GM08714 (cell line): ENCODE measurements around the gene FOXD3.

Source experiments
- H3K4me3 ChIP-seq: fragments of 200-500 bp; sonication (Bioruptor generic); 2 replicates; pipeline ENCODE4 v1.5.1; 2014; ENCODE audit warnings: mild to moderate bottlenecking, low read length, inconsistent platforms
- ZNF274 ChIP-seq: IDR thresholded peaks from 2 replicates; pipeline ENCODE4 v1.6.1; 2012; ENCODE audit warnings: mild to moderate bottlenecking, low read depth, low read length

Gene FOXD3

DNA sequence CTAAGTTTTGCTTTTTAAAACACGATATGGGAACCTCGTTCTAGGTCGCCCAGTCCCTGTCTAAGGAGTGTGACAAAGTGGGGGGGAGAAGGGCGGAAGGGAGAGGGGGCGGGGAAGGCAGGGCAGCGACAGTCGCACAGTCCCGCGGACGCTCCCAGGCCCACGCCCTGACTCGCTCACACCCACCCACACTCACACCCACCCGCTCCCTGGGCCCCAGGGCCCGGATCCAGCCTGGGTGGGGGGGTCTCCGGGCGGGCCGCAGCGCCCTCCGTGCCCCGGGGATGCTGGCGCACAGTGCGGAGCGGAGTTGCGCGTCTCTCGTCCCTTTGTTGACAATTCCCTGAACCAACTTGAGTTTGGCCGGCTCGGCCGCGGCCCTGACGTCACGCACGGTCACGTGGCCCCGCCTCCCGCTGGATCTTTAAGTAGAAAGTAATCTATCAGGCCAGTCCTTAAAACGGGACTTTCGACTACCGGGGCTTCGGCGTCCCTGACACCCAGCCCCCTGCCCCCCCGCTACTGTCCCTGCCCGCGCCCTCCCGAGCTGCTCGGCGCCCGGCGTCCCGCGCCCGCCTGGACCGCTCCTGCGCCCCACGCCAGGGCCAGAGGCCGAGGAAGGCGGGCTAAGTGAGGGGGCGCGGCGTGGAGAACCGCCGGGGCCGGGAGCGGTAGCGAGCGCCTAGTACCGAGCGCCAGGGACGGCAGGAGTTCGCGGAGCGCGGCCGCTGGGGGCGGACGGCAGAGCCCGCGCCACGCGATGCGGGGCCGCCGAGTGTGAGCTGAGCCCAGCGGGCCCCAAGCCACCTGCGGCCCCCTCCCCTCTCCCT, at the start of gene FOXD3:
FOXD3 (plus strand) TSS at position 454 of the 830 bp plus-strand sequence. CDS start 492 bp downstream, outside the sequence.
- H3K4me3 ChIP-seq: peak within 1 kb of the TSS; percentile 73

DNA sequence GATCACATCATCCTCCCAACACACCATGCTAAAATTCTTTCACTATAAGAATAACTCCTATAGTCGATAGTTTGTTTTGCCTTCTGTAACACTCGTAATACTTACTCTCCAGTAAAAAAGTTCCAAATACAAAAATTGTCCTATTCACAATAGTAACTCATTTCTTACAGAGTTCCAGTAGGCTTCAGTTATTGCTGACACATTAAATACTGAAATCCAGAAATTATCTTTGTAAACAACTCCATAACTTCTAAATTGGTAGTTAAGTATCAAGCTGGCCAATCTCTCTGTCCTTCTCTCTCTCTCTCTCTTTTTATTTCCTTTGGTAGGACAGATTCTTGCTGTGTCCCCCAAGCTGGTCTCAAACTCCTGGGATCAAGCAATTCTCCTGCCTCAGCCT, 49.6 kb upstream of the FOXD3 start:
- no peak for TF ChIP-seq ZNF274
- no peak overlapping the region for H3K4me3 ChIP-seq

More for the DNA sequence above, at the start of gene FOXD3:
- no peak for TF ChIP-seq ZNF274

DNA sequence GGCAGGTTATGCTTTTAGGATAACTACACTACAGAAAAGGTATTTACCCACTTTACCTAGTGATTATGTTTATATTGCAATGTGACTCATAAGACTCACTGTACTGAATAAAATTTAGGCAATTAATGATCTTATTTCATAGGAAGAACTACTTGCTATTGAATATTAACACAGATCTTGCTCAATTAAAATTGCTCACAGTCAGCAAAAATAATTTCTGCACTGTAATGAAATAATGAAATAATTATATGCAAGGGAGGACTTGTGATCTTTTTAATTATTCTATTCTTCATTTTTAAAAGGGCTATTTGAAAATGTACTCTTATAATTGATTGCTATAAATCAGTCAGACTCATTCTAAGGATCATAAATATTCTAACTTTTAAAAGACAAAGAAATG, 48.0 kb upstream of the FOXD3 start:
- no peak overlapping the region for H3K4me3 ChIP-seq
- no peak for TF ChIP-seq ZNF274

DNA sequence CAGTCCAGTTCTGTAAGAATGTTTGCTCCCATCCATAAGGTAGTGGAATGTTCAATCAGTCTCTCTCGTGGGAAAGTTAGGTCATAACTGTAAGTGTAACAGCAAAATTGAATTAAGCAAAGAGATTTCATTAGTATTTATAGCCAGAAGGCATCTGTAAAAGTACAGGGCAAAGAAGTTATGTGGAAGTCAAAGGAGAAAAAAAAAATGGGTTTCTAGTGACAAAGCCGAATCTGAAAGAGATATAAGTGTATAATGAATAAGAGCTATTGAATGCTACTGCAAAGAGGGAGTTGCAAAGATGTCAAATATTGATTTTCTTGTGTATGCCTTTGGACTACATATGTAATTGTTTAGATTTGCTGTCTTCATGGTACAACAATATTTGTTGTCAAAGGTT, 47.4 kb upstream of the FOXD3 start:
- H3K4me3 ChIP-seq: no peak overlapping the region

DNA sequence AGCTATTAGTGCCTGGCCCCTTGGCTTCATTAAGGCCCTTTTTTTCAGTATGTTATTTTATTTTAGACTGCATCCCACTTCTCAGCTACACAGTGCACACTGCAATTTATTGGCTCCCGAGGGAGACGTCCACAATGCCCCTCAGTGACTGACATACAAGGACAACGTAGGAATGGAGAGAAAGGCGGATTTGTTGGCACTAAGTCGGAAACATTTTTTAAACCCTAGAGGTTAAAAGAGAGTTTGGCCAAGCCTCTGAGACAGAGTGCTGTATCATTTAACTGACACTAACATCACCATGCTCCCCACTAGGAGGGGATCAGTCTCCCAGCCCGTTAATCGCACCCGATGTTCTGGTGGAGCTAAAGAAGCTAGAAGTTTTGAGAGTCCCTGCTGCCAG, 45.7 kb upstream of the FOXD3 start:
- TF ChIP-seq ZNF274: no peak

More for the DNA sequence above, 47.4 kb upstream of the FOXD3 start:
- TF ChIP-seq ZNF274: no peak

DNA sequence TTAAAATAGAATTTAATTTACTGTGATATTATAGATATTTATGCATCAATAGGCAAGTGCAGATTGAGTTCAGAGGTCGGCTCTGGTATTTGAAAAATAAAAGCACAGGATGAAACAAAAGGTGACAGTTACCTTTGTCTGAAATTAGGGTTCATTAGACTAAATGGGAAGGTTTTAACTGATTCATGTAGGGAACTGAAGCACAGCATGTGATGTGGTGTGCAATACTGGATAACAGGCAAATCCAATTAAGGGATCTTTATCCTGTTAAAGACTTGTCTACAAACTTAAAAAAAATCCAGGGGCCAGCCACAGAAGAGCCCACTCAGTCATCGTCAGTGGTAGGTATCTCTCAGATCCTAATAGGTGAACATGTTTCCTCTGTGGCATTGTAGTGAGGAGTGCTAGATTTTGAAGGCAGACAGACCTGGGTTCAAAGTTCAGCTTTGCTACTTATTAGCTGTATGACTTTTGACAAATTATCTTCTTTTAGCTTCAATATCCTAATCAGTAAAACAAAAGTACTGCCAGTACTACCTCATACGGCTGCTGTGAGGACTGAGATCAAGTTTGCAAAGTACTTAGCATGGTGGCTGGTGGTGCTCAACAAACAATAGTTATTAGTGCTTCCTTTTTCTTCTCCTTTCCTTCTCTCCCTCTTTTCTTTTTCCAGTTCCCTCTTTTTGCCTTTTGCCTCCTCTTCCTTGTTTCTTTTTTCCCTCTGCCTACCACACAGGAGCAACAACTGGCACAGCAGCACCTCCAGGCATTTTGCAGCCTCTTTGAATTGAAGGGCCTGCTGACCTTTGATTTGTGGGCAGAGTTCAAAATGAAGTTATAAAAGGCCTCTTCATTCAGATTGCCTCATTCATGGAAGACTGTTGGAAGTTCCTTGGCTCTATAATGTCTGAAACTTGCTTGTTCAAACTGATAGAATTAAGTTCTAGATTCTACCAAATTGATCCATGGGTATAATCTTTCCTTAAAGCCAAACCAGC, 44.9 kb upstream of the FOXD3 start:
- no peak overlapping the region for H3K4me3 ChIP-seq
- no peak for TF ChIP-seq ZNF274

More for the DNA sequence above, 45.7 kb upstream of the FOXD3 start:
- H3K4me3 ChIP-seq: no peak overlapping the region

DNA sequence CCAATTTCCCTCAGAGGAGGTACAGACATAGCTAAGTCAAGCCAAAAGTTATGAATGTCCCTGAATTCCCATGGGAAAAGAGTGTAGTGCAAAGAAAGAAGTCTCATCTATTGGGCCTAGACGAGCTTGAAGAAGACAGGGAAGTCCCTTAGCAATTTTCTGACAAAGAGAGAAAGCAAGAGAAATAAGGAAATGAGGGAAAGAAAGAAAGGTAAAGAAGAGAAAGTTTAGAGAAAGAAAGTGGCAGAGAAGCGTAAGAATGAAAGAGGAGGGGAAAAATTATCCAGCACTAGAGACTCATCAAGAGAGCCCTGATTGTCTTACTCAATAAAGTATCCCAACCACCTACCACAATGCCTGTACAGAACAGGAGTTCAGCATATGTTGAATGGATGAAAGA, 40.6 kb upstream of the FOXD3 start:
- TF ChIP-seq ZNF274: no peak
- H3K4me3 ChIP-seq: no peak overlapping the region

DNA sequence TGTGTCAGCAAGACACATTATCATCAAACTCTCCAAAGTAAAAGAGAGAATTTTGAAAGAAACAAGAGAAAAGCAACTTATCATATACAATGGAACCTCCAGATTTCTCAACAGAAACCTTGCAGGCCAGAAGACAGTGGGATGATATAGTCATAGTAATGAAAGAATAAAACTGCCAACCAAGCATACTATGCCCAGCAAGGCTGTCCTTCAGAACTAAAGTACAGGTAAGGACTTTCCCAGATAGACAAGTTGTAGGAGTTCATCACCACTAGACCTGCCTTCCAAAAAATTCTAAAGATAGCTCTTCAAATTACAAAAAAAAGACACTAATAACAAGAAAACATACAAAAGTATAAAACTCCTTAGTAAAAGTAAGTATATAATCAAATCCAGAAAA, 33.2 kb upstream of the FOXD3 start:
- no peak for TF ChIP-seq ZNF274

DNA sequence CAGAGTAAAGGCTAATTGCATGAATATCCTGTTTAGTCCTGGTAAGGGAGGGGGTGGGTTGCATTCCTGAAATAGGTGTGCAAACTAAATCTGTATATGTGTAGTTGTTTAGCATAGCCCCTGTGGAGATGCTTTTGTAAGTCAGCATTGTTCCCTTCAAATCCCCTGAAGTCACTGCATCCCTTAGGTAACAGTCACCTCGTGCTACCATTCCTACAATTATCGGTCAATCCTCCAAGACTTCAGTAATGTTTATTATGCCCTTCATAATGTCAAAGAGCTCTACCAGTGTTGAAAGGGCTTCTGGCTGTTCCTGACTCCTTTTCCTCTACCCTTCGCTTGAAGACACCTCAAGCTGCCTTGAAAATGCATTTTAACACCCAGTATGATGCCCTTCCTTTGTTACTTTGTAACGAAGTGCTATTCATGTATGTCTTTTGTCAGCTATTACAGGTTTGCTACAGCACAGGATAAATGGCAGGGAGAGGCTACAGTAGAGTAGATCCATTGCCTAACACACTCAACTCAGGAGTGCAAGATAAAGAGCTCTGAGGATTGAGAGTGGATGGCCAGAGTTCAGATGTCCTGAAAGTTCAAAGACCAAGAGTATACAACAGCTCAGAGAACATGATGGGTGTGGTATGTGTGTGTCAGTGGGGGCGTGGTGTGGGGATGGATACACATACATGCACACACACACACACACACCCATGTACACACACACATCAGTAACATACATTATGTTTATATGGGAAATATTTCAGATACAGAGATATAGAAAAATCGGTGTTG, 27.4 kb upstream of the FOXD3 start:
- no peak for TF ChIP-seq ZNF274
- no peak overlapping the region for H3K4me3 ChIP-seq

More for the DNA sequence above, 33.2 kb upstream of the FOXD3 start:
- H3K4me3 ChIP-seq: no peak overlapping the region

DNA sequence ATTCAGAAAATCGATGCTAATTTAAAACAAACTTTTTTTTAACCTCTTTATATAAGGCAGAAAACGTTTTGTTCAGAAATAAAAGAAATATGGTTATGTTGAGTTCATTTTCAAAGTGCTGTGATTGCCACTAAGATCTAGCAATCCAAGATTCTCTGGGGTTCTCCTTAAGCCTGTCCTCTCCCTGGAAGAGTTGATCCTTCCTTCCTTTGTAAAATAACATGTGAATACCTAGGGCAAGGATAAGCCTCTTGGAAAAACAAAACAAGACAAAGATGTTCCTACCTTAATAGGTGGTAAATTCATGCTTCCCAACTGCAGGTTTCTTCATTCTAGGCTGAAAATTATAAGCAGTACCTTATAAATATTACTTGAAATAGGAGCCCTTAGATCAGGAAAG, 18.0 kb upstream of the FOXD3 start:
- H3K4me3 ChIP-seq: no peak overlapping the region
- TF ChIP-seq ZNF274: no peak

DNA sequence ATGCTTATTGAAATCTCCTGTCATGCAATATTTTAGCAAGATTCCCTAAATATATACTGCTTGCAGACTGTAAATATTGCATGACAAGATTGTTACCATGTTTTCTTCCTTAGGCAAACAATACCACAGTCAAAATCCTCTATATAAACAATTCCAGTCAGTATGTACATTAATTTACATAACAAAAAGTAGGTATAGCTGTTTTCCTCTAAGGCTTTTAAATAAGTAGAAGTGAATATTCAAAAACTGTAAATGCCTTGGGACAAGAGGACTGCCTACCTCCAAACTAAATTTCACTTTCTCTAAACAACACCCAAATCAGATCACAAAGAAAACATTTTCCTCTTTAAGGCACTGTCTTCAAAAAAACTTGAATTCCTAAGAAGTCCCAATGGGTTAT, 17.3 kb upstream of the FOXD3 start:
- H3K4me3 ChIP-seq: no peak overlapping the region

DNA sequence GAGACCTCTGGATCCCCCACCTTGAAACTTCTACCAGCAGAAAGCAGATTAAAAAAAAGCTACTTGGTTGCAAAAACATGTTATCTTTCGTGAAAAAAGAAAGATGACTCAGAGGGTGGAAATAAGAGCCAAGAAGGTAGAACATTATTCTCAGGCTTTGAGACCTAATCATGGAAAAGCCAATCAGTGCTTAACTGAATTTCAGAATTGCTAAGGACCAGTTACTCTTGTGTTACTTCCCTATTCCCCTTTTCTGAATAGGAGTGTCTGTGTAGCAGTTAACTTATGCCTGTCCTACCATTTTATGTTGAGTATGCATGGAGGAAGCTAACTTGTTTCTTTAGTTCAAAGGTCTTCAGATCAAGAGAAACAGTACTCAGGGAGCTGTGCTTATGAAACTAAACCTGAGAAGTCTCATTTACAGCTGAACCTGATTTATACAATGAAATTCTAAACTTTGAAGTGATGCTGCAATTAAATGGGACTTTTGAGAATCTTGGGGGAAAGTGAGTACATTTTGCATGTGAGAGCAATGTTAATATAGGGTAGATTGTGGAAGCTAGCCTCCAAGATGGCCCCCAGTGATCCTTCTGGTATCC, 15.1 kb upstream of the FOXD3 start:
- no peak for TF ChIP-seq ZNF274
- H3K4me3 ChIP-seq: no peak overlapping the region

More for the DNA sequence above, 17.3 kb upstream of the FOXD3 start:
- TF ChIP-seq ZNF274: no peak

DNA sequence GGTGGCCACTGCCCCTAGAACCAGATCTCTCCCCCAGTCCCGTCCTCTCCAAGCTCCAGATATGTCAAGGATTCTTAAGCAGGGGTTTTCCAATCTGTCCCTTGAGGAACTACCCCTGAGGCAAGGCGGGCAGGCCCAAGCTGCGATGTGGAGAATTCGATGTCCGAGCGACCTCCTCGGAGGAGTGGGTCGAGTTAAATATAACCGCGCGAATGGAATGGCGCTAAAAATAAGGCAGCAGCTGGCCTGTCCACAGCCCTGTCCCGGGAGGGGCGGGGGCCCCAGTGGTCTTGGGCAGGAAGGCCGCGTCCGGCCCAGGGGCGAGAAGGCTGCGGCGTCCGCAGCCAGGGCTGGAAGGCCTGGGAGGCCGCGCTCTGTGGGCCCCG, 5.8 kb upstream of the FOXD3 start:
- no peak for TF ChIP-seq ZNF274
- no peak overlapping the region for H3K4me3 ChIP-seq
